ELR (cell line): ENCODE data around the gene IL19.
"Not testable (repeated sequence)": the region's sequence is repeated elsewhere in the genome, so short reads cannot be mapped to it uniquely, and the experiment has no call there.

Experiments
- DNase-seq: peaks from one replicate; pipeline ENCODE4 v3.0.0-alpha.2; 2015; ENCODE audit warnings: low read depth

IL19 gene

GRCh38 chr1:206833801-206834200 lies 63.2 kb downstream of the IL19 start:
- DNase-seq: no peak

GRCh38 chr1:206834217-206834616 lies 63.6 kb downstream of the IL19 start:
- no peak for DNase-seq

DNA sequence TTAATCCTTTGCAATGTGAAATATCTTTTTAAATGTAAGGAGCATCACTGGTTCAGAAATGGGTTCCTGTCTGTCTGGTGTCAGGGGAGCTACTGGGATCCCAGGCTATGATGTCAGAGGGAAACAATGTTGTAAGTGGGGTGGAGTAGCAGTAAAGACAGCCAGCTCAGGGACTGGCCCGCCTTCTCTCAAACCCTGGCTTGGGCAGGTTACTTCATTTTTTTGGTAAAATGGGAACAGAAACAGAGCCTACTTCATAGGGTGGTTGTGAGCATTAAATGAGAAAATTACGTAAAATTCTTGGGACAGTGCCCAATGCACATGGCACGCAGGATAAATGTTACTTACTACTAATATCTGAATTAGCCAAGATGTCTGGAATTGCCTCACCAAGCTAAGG lies 64.1 kb downstream of the IL19 start:
- peak; percentile 45 for DNase-seq

DNA sequence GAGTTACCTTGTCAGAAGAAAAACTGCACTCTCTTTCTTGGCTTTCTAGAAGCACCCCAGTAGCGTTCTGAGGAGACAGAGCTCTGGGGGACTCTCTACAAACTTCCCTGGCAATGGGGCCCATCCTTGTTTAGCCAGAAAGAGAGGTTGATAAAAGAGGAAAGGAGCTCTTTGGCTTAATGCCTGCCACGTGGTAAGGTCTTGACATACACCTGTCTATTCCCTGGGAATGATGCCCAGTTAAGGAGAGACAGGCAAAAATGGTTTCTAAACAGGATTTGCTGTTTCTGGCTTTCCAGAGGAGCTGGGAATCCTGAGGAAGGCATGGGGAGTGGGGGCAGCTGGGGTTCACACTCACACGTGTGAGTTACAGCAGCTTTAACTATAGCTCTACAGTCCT lies 64.6 kb downstream of the IL19 start:
- no peak for DNase-seq

- DNase-seq: peak; percentile 22
Observed at GRCh38 chr1:206836111-206836510, 65.5 kb downstream of the IL19 start.

- peak; percentile 41 for DNase-seq
Observed at GRCh38 chr1:206839006-206839560, 68.5 kb downstream of the IL19 start.

DNA sequence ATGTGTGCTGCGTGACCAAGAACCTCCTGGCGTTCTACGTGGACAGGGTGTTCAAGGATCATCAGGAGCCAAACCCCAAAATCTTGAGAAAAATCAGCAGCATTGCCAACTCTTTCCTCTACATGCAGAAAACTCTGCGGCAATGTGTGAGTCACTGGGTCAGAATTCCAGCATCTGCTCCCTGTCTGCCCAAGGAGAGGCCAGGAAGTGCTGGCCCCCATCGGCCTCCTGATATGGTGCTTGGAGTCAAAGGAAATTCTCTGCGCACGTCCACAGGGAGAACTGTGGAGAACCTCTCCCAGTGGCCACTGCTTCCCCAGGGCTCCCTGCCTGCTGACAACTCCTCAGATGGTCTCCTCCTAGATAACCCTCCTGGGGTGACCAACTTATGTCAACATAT lies 69.3 kb downstream of the IL19 start:
- peak; percentile 89 for DNase-seq

- no peak for DNase-seq
Observed at GRCh38 chr1:206841609-206842323, 71.2 kb downstream of the IL19 start.

GRCh38 chr1:206842854-206843253 lies 72.3 kb downstream of the IL19 start:
- no peak for DNase-seq

GRCh38 chr1:206843626-206844025 lies 73.1 kb downstream of the IL19 start:
- no peak for DNase-seq

DNA sequence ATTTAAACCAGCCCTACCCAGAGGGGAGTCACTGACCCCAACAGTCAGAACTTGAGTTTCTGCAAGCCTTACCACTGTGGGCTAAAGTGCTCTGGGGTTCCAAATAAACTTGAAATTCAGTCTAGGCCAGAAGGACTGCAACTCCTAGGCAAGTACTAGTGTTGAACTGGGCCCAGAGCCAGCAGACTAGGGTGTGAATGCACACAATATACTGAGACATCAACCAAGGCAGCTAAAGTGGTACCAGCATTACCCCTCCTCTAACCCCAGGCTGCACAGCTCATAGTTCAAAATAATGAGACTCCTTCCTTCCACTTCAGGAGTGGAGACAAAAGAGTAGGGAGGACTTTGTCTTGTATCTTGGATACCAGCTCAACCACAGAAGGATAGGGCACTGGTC lies 75.9 kb downstream of the IL19 start:
- no peak for DNase-seq

- no peak for DNase-seq
Observed at GRCh38 chr1:206847337-206847834, 76.8 kb downstream of the IL19 start.

GRCh38 chr1:206847946-206848345 lies 77.4 kb downstream of the IL19 start:
- DNase-seq: no peak

DNA sequence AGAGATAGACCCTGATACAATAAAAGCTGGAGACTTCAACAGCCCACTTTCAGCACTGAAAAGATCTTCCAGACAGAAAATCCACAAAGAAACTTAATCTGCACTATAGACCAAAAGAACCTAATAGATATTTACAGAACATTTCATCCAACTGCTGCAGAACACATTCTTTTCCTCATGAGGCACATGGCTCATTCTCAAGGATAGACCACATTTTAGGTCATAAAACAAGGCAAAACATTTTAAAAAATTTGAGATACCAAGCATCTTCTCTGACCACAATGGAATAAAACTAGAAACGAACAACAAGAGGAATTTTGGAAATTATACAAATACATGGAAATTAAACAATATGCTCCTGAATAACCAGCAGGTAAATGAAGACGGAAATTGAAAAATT lies 79.8 kb downstream of the IL19 start:
- no peak for DNase-seq

- DNase-seq: peak; percentile 75
Observed at GRCh38 chr1:206851341-206852010, 80.9 kb downstream of the IL19 start.

DNA sequence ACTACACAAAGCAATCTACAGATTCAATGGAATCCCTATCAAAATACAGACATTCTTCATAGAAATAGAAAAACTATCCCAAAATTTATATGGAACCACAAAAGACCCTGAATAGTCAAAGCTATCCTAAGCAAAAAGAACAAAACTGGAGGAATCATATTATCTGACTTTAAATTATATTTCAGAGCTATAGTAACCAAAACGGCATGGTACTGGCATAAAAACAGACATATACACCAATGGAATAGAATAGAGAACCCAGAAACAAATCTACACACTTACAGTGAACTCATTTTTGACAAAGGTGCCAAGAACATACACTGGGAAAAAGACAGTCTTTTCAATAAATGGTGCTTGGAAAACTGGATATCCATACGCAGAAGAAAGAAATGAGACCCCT lies 82.1 kb downstream of the IL19 start:
- not testable (repeated sequence) for DNase-seq

DNA sequence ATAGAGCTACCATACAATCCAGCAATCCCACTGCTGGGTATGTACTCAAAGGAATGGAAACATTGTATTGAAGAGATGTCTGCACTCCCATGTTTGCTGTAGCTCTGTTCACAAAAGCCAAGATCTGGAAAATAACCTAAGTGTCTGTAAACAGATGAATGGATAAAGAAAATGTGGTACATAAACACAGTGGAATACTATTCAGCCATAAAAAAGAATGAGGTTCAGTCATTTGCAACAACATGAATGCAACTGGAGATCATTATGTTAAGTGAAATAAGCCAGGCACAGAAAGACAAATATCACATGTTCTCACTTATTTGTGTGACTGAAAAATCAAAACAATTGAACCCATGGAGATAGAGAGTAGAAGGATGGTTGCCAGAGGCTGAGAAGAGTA lies 83.1 kb downstream of the IL19 start:
- DNase-seq: not testable (repeated sequence)

DNA sequence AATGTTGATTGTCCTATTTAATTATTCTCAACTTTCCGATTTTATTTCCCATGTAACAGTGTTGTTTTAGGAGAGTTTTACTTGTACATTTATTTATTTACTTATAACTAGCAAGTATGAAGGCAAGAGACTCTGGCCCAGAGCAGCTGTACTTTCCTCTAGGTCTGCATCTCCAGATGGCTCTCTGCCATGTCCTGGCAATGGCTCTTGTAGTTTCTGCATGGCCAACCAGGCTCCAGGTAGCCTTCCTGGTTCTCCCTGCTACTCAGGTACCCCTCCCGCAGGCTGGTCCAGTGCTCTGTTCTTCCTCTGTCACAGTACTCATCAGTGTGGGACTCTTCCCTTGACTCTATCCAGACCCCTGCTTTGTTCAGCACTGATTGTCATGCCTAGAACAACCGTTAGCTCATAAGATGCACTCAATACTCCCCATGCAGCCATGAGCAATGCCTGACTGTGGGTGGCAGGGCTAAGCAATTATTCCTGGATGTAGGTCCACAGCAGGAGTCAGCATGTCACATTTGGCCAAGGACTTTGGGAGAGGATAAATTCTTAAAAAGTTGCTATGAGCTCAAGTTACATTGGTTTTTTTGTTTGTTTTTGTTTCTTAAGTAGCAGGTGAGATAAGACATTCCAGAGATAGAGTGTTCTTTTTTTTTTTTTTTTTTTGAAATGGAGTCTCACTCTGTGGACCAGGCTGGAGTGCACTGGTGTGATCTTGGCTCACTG lies 84.0 kb downstream of the IL19 start:
- no peak for DNase-seq

GRCh38 chr1:206855859-206856258 lies 85.3 kb downstream of the IL19 start:
- DNase-seq: no peak

DNA sequence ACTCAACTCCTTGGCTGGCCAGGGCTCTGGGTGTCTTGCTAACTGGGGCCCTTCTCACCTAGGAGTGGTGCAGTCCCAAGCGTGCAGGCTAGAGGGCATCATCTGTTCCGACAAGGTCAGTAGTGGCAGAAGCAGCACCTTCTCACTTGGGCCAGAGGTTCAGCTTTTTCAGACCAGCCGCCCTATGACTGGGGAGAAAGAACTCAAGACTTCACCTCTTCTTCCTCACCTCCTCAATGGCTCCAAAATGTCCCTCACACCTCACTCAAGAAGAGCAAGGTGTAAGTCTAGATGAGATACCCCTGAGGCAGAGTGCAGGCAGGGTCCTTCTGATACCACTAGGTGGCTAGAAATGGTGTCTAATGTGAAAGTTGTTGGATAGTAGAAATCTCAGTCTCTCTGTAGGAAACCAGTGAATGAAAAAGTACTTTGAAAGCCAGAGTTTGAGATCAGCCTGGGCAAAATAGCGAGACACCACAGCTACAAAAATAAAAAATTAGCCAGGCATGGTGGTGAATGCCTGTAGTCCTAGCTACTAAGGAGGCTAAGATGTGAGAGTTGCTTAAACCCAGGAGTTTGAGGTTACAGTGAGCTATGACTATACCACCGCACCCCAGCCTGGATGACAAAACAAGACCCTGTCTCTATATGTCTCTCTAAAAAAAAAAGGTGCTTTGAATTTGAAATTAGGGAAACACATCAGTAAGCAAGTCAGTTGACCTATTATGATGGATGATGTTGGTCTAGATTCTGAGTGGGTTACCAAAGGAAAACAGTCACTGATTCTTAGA lies 86.3 kb downstream of the IL19 start:
- peak; percentile 41 for DNase-seq

GRCh38 chr1:206859082-206859521 lies 88.5 kb downstream of the IL19 start:
- peak; percentile 10 for DNase-seq

DNA sequence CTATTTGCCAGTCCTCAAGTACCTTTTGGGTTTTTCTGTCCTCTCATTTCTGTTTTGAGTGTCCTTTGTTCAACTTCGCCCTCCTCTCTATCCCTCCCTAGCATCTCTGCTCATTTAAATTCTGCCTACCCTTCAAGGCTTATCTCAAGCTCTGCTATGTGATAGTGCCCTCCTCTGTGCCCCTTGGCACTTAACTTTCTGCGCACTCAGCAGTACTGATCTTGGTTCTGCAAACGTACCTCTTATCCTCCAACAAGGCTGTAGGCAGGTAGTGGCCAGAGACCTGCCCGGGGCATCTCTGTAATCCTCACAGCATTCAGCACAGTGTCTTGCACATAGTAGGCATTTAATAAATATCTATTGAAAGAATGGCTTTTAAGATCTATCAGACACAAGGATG lies 89.6 kb downstream of the IL19 start:
- no peak for DNase-seq
